ENCODE measurements around the gene PRSS50.

DNA sequence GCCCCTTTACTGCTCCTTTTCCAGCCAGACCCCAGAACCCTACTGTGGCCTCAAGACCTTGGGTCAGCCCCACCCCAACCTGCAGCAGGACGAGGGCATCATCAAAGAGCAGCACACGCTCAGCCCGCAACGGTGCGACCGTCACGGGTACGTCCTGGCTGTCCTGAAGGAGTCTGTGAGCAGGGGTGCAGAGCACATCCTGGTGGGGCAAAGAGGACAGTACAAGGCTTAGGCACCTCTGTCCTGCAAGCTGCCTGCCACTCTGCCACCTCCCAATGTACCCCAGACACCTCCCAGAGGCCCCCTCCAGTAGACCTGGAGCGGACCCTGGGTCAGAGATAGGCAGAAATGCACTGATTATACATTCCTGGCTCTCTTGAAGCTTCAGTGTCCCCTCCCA lies 32.2 kb downstream of the PRSS50 start:
- TF ChIP-seq YY1 (IDR thresholded peaks at IDR 0.05; ENCODE audit: extremely low read depth, insufficient replicate concordance, low read depth, low read length) (no peak), POLR2A (IDR thresholded peaks at IDR 0.05; ENCODE audit: borderline replicate concordance, extremely low read depth, insufficient read depth, insufficient read length) (no peak), EZH2 (IDR thresholded peaks at IDR 0.05) (no peak), SP1 (IDR thresholded peaks at IDR 0.05; ENCODE audit: low read depth) (no peak), EGR1 (IDR thresholded peaks at IDR 0.05; ENCODE audit: low read depth) (no peak)
- TF ChIP-seq, protein P1, sequence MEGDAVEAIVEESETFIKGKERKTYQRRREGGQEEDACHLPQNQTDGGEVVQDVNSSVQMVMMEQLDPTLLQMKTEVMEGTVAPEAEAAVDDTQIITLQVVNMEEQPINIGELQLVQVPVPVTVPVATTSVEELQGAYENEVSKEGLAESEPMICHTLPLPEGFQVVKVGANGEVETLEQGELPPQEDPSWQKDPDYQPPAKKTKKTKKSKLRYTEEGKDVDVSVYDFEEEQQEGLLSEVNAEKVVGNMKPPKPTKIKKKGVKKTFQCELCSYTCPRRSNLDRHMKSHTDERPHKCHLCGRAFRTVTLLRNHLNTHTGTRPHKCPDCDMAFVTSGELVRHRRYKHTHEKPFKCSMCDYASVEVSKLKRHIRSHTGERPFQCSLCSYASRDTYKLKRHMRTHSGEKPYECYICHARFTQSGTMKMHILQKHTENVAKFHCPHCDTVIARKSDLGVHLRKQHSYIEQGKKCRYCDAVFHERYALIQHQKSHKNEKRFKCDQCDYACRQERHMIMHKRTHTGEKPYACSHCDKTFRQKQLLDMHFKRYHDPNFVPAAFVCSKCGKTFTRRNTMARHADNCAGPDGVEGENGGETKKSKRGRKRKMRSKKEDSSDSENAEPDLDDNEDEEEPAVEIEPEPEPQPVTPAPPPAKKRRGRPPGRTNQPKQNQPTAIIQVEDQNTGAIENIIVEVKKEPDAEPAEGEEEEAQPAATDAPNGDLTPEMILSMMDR (IDR thresholded peaks at IDR 0.05 in 2 of 3, conservative IDR thresholded peaks at IDR 0.05 in 1 of 3; ENCODE audit: borderline replicate concordance in 1 of 3, insufficient read depth in 1 of 3, low read depth in 2 of 3, low read length in 2 of 3) = peak in 1 of 3 experiments; percentile 7; a peak in 1 of 6 replicates
